ENCODE measurements around the gene RACGAP1.
"Not testable (repeated sequence)": the region's sequence is repeated elsewhere in the genome, so short reads cannot be mapped to it uniquely, and the experiment has no call there.

The RACGAP1 gene

DNA sequence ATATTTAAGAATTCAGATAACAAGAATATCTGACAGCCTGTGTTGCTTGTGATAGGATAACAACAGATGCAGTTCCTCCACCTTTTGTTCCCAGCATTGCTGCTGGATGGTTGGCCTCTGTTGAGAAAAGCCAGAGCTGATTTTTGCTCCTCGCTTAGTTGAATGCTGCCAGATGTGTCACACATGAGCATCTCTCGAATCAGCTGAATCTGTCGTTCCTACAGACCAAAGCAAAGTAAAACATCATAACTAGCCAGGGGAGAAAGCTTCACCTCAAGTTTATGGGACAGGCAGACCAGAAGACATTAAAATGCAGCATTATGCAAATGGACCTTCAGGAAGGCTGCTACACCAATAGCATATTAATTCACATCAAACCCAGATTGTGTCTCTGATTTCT lies 20.1 kb downstream of the RACGAP1 start:
- H3K27ac Mint-ChIP-seq: peak overlapping the region; percentile 50
- no peaks in the 10 kb centered on the region for H3K9me3 Mint-ChIP-seq
- TF ChIP-seq, protein P1, sequence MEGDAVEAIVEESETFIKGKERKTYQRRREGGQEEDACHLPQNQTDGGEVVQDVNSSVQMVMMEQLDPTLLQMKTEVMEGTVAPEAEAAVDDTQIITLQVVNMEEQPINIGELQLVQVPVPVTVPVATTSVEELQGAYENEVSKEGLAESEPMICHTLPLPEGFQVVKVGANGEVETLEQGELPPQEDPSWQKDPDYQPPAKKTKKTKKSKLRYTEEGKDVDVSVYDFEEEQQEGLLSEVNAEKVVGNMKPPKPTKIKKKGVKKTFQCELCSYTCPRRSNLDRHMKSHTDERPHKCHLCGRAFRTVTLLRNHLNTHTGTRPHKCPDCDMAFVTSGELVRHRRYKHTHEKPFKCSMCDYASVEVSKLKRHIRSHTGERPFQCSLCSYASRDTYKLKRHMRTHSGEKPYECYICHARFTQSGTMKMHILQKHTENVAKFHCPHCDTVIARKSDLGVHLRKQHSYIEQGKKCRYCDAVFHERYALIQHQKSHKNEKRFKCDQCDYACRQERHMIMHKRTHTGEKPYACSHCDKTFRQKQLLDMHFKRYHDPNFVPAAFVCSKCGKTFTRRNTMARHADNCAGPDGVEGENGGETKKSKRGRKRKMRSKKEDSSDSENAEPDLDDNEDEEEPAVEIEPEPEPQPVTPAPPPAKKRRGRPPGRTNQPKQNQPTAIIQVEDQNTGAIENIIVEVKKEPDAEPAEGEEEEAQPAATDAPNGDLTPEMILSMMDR (IDR thresholded peaks at IDR 0.05): no peak
- peaks cover 45% of the 10 kb centered on the region for H3K36me3 Mint-ChIP-seq (ENCODE audit: low read depth)
- DNase-seq: no peak
- no peak overlapping the region for H3K4me3 Mint-ChIP-seq
- H3K27me3 Mint-ChIP-seq (ENCODE audit: low read depth, poor library complexity): no peaks in the 10 kb centered on the region
- H3K4me1 Mint-ChIP-seq: peaks cover 4% of the 10 kb centered on the region

DNA sequence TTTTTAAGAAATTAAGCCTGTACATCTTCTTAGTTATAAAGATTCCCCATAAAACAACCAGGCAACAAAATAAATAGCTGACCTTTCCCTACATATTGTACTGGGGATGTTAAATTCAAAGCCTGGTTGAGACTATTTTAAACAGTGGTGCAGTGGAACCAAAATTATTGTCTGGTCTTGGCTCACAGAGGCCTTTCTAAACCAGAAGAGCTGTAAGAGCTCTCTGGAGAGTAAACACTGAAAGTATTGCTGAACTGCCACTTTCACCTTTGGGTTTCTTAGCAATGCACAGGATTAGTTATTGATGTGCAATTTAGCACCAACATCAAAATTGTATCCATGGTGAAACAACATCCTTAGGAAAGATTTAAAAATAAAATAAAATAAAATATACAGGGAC lies 20.6 kb downstream of the RACGAP1 start:
- Mint-ChIP-seq H3K27ac (no peak overlapping the region), H3K27me3 (ENCODE audit: low read depth, poor library complexity) (no peaks in the 10 kb centered on the region), H3K4me1 (peaks cover 4% of the 10 kb centered on the region), H3K4me3 (no peak overlapping the region), H3K9me3 (no peaks in the 10 kb centered on the region), H3K36me3 (ENCODE audit: low read depth) (peaks cover 42% of the 10 kb centered on the region)
- no peak for DNase-seq
- TF ChIP-seq, protein P1 (IDR thresholded peaks at IDR 0.05): no peak

DNA sequence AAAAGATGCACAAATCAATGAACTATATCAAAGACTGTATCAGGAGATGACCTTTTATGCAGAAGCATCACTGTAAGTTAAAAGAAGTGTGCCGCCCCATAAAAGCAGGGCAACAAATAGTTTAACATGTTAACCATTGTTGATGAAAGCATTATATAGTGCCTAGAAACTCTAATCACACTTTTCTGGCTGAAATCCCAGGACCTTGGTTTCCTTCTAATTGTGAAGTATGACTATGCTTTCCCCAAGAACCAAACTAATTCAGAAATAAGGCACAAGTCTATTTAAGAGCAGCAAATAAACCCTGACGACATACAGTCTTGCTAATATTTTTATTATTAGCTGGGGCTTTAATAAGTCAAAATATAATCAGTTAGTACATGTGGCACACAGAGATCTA lies 21.7 kb downstream of the RACGAP1 start:
- H3K4me3 Mint-ChIP-seq: no peak overlapping the region

DNA sequence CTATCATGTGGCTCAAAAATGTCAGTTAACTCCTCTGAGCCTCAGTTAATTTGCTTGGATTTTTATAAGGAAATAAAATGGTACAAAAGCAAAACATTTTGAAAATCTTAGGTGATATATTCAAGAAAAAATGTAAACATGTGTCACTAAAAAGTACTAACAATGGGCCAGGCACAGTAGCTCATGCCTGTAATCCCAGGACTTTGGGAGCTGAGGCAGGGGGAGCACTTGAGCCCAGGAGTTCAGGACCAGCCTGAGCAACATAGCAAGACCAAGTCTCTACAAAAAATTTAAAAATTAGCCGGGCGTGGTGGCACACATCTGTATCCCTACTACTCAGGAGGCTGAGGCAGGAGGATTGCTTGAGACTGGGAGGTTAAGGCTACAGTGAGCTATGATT lies 26.8 kb downstream of the RACGAP1 start:
- no peak for DNase-seq
- H3K36me3 Mint-ChIP-seq (ENCODE audit: low read depth): peaks cover 75% of the 10 kb centered on the region

More for the DNA sequence above, 21.7 kb downstream of the RACGAP1 start:
- TF ChIP-seq, protein P1 (IDR thresholded peaks at IDR 0.05): no peak
- Mint-ChIP-seq H3K9me3 (no peaks in the 10 kb centered on the region), H3K27me3 (ENCODE audit: low read depth, poor library complexity) (no peaks in the 10 kb centered on the region), H3K36me3 (ENCODE audit: low read depth) (peaks cover 48% of the 10 kb centered on the region), H3K4me1 (peaks cover 4% of the 10 kb centered on the region), H3K27ac (no peak overlapping the region)
- DNase-seq: no peak

DNA sequence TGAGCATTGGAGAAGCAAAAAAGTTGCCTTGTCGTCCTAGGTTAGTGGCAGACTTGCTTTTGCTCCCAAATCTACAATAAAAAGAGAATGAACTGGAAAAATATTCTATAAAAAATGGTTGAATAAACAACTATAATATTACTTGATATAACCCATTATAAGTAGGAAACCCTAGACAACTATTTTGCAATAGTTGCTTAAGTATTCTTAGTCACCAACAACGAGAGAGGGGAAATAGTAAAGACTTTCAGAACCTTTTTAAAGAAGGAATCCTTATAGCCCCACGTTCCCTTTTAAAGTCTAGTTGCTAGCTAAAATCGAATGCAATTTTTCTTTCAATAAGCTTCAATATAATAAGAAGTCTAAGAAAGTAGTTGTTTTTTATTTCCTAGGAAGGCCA lies 35.0 kb downstream of the RACGAP1 start:
- H3K27ac Mint-ChIP-seq: no peak overlapping the region
- H3K4me1 Mint-ChIP-seq: peaks cover 17% of the 10 kb centered on the region

More for the DNA sequence above, 26.8 kb downstream of the RACGAP1 start:
- no peaks in the 10 kb centered on the region for H3K9me3 Mint-ChIP-seq
- H3K27ac Mint-ChIP-seq: no peak overlapping the region
- no peak overlapping the region for H3K4me3 Mint-ChIP-seq
- TF ChIP-seq, protein P1 (IDR thresholded peaks at IDR 0.05): no peak
- peaks cover 4% of the 10 kb centered on the region for H3K4me1 Mint-ChIP-seq
- H3K27me3 Mint-ChIP-seq (ENCODE audit: low read depth, poor library complexity): no peaks in the 10 kb centered on the region

DNA sequence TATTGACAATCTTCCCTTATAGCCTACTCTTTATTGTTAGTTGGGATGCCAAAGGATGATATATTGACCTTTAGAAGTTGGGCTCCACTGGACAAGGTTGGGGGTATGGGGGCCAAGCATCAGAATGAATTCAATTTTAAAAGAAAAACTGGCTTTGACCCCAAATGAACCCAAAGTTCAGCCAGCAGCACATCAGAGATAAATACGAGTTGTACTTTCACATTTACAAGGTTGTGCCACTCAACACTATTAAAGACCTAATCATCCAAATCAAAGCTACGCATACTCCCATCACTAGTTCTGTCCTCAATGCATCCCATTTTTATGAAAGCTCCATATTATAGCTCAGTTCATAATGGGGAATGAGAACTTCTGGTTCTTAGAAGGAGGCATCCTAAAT lies 35.9 kb downstream of the RACGAP1 start:
- H3K27me3 Mint-ChIP-seq (ENCODE audit: low read depth, poor library complexity); H3K4me3 Mint-ChIP-seq; DNase-seq; H3K27ac Mint-ChIP-seq; H3K9me3 Mint-ChIP-seq: not testable (repeated sequence)
- Mint-ChIP-seq H3K36me3 (ENCODE audit: low read depth) (peaks cover 66% of the 10 kb centered on the region), H3K4me1 (peaks cover 24% of the 10 kb centered on the region)

More for the DNA sequence above, 35.0 kb downstream of the RACGAP1 start:
- no peaks in the 10 kb centered on the region for H3K27me3 Mint-ChIP-seq (ENCODE audit: low read depth, poor library complexity)
- H3K36me3 Mint-ChIP-seq (ENCODE audit: low read depth): peaks cover 74% of the 10 kb centered on the region
- H3K4me3 Mint-ChIP-seq: no peak overlapping the region
- TF ChIP-seq, protein P1 (IDR thresholded peaks at IDR 0.05): no peak
- no peaks in the 10 kb centered on the region for H3K9me3 Mint-ChIP-seq
- DNase-seq: no peak

Measured in nephron progenitor cell (in vitro differentiated cells).